IPS-18a (cell line): Measurements from ENCODE around the gene FCRL3.
"Not testable (repeated sequence)": the region's sequence is repeated elsewhere in the genome, so short reads cannot be mapped to it uniquely, and the experiment has no call there.

Source experiments
- H3K27ac ChIP-seq: one replicate; pipeline ENCODE4 v1.5.1; 2013; ENCODE audit warnings: low read length
- H3K27me3 ChIP-seq: one replicate; pipeline ENCODE4 v1.6.1; 2013; ENCODE audit warnings: mild to moderate bottlenecking, low read length; ENCODE audit not compliant: control insufficient read depth, insufficient read depth
- H3K36me3 ChIP-seq: one replicate; pipeline ENCODE4 v1.6.1; 2013; ENCODE audit warnings: low read depth, low read length; ENCODE audit not compliant: control insufficient read depth
- H3K4me1 ChIP-seq: one replicate; pipeline ENCODE4 v1.6.1; 2013; ENCODE audit warnings: low read depth, low read length; ENCODE audit not compliant: control insufficient read depth
- H3K4me3 ChIP-seq: one replicate; pipeline ENCODE4 v1.5.1; 2013; ENCODE audit warnings: low read length
- H3K9ac ChIP-seq: one replicate; pipeline ENCODE4 v1.6.1; 2013; ENCODE audit warnings: mild to moderate bottlenecking, low read length, moderate library complexity
- H3K9me3 ChIP-seq: one replicate; pipeline ENCODE4 v1.6.1; 2013; ENCODE audit warnings: low read depth, low read length; ENCODE audit not compliant: control insufficient read depth

Gene FCRL3

GRCh38 chr1:157700732-157701131 is at the start of gene FCRL3:
TSS of gene FCRL3 (minus strand) at chr1:157700769. CDS start at chr1:157700489, 280 bp downstream.
- H3K4me3 ChIP-seq, result no peak within 1 kb of the TSS
- no peaks in the 10 kb centered on the region for H3K4me1 ChIP-seq
- H3K27me3 ChIP-seq, result no peaks in the 10 kb centered on the region
- no peaks in the 10 kb centered on the region for H3K9me3 ChIP-seq
- H3K36me3 ChIP-seq, result no peaks in the 10 kb centered on the region
- H3K27ac ChIP-seq, result no peak within 1 kb of the TSS
- no peak within 1 kb of the TSS for H3K9ac ChIP-seq

DNA sequence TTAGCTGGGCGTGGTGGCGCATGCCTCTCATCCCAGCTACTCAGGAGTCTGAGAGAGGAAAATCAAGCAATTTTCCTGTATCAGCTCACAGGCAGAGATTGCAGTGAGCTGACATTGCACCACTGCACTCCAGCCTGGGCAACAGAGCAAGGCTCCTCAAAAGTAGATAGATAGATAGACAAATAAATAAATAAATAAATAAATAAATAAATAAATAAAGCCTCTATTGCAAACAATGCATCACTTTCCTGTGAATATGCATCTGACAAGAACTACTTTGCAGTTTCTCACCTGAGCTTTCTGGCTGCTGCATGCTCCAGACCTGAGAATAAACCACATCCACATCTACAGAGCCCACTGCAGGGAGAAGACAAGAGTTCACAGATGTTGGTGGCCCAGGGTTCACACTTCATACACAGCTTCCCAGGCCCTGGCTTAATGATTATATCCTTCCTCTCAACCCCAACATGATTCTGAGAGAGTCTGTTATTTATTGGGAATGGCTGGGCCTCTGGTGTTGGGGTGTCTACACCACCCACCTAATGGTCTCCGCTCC is 47.8 kb upstream of the FCRL3 start:
- Histone ChIP-seq H3K4me1 (peaks cover 3% of the 10 kb centered on the region), H3K27ac (no peak overlapping the region), H3K9me3 (no peaks in the 10 kb centered on the region), H3K9ac (no peak overlapping the region), H3K4me3 (no peak overlapping the region), H3K27me3 (no peaks in the 10 kb centered on the region), H3K36me3 (no peaks in the 10 kb centered on the region)

DNA sequence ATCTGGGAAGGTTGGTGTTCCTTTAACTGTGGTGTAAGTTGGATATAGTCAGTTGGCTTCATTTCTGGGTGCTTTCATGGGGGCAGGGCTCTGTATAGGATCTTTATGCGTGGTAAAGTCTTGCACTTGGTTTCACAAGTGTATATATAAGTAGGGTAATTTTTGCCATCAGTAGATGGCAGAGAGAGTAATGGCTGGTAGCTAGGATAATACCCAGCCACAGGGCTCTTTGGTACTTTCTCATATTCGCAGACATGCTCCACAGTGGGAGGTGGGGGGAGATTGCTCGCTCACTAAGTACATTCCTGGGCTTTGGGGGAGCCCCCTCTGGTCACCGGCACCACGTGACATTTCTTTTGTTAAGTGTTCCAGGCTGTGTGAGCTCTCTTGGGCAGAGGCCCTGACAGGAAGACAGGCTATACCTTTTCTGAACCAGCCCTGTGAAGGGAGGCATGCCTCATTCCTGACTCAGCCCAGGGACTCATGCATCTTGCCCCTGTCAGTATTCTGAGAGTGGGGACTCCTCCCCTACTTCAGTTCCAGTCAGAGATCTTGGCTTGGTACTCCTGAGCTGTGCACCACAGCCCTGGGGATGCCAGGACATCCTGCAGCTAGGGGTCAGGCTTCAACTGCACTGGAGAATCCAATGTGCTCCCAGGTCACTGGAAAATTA is 38.8 kb upstream of the FCRL3 start:
- H3K4me3 ChIP-seq, result no peak overlapping the region
- H3K36me3 ChIP-seq, result no peaks in the 10 kb centered on the region
- H3K9ac ChIP-seq, result no peak overlapping the region
- no peaks in the 10 kb centered on the region for H3K4me1 ChIP-seq
- no peak overlapping the region for H3K27ac ChIP-seq
- H3K9me3 ChIP-seq, result no peaks in the 10 kb centered on the region
- H3K27me3 ChIP-seq, result no peaks in the 10 kb centered on the region

- not testable (repeated sequence) for H3K36me3 ChIP-seq, H3K27ac ChIP-seq, H3K27me3 ChIP-seq, H3K4me3 ChIP-seq, H3K9ac ChIP-seq, H3K4me1 ChIP-seq, H3K9me3 ChIP-seq
Observed at GRCh38 chr1:157735991-157736390, 35.4 kb upstream of the FCRL3 start.

- Histone ChIP-seq H3K9ac (no peak overlapping the region), H3K9me3 (no peaks in the 10 kb centered on the region), H3K27me3 (no peaks in the 10 kb centered on the region), H3K27ac (no peak overlapping the region), H3K36me3 (no peaks in the 10 kb centered on the region), H3K4me1 (no peaks in the 10 kb centered on the region), H3K4me3 (no peak overlapping the region)
Observed at GRCh38 chr1:157734321-157734720, 33.8 kb upstream of the FCRL3 start.

GRCh38 chr1:157732755-157733154 is 32.2 kb upstream of the FCRL3 start:
- H3K4me1 ChIP-seq, result no peaks in the 10 kb centered on the region
- H3K9me3 ChIP-seq, result no peaks in the 10 kb centered on the region
- no peaks in the 10 kb centered on the region for H3K27me3 ChIP-seq
- no peak overlapping the region for H3K4me3 ChIP-seq
- H3K27ac ChIP-seq, result no peak overlapping the region
- H3K36me3 ChIP-seq, result no peaks in the 10 kb centered on the region
- H3K9ac ChIP-seq, result no peak overlapping the region

DNA sequence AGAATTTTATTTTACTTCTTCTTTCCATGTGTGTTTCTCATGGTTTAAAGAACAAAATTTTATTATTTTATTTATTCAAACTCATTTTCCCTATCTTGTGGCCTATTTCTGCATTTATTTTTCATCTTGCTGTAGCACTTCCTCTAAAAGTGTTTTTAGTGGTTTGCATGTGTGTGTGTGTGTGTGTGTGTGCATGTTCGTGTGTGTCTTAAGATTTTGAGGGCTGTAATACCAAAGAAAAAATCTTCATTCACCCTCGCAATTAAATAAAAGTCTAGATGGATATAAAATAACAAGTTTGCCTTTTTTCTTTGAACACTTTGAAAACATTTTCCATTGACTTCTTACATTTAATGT is 24.6 kb upstream of the FCRL3 start:
- no peaks in the 10 kb centered on the region for H3K36me3 ChIP-seq
- H3K27me3 ChIP-seq, result no peaks in the 10 kb centered on the region
- peaks cover 7% of the 10 kb centered on the region for H3K9me3 ChIP-seq
- H3K9ac ChIP-seq, result no peak overlapping the region
- H3K4me1 ChIP-seq, result no peaks in the 10 kb centered on the region
- no peak overlapping the region for H3K4me3 ChIP-seq
- H3K27ac ChIP-seq, result no peak overlapping the region

GRCh38 chr1:157724537-157725220 is 24.1 kb upstream of the FCRL3 start:
- Histone ChIP-seq H3K4me1 (no peaks in the 10 kb centered on the region), H3K36me3 (no peaks in the 10 kb centered on the region), H3K27me3 (no peaks in the 10 kb centered on the region), H3K9ac (no peak overlapping the region), H3K4me3 (no peak overlapping the region), H3K9me3 (peaks cover 7% of the 10 kb centered on the region), H3K27ac (no peak overlapping the region)

DNA sequence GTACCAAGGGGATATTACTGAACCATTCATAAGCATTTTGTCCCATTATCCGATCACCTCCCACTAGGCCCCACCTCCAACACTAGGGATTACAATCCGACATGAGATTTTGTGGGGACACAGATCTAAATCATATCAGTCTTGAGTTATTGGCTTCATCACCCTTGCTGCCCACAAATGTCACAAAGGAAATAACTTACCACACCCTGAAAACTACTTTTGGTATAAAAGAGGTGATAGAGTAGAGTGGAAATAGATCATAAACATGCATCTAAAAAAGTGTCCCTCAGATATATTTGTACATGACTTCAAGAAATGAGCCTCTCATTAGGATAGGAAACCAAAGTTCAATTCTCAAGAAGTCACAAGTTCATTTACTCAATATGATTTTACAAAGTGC is 22.6 kb upstream of the FCRL3 start:
- Histone ChIP-seq H3K9me3 (peaks cover 7% of the 10 kb centered on the region), H3K27ac (no peak overlapping the region)

GRCh38 chr1:157721985-157722384 is 21.4 kb upstream of the FCRL3 start:
- H3K4me1 ChIP-seq, result no peaks in the 10 kb centered on the region
- H3K9ac ChIP-seq, result no peak overlapping the region
- no peaks in the 10 kb centered on the region for H3K36me3 ChIP-seq
- no peak overlapping the region for H3K4me3 ChIP-seq
- peaks cover 7% of the 10 kb centered on the region for H3K9me3 ChIP-seq
- H3K27me3 ChIP-seq, result no peaks in the 10 kb centered on the region
- no peak overlapping the region for H3K27ac ChIP-seq

More for the DNA sequence above, 22.6 kb upstream of the FCRL3 start:
- no peaks in the 10 kb centered on the region for H3K4me1 ChIP-seq
- no peaks in the 10 kb centered on the region for H3K36me3 ChIP-seq
- no peak overlapping the region for H3K4me3 ChIP-seq
- H3K27me3 ChIP-seq, result no peaks in the 10 kb centered on the region
- no peak overlapping the region for H3K9ac ChIP-seq

- H3K36me3 ChIP-seq, result no peaks in the 10 kb centered on the region
- no peak overlapping the region for H3K9ac ChIP-seq
- H3K27ac ChIP-seq, result no peak overlapping the region
- H3K4me3 ChIP-seq, result no peak overlapping the region
- no peaks in the 10 kb centered on the region for H3K27me3 ChIP-seq
- no peaks in the 10 kb centered on the region for H3K9me3 ChIP-seq
- H3K4me1 ChIP-seq, result no peaks in the 10 kb centered on the region
Observed at GRCh38 chr1:157715736-157716135, 15.2 kb upstream of the FCRL3 start.

DNA sequence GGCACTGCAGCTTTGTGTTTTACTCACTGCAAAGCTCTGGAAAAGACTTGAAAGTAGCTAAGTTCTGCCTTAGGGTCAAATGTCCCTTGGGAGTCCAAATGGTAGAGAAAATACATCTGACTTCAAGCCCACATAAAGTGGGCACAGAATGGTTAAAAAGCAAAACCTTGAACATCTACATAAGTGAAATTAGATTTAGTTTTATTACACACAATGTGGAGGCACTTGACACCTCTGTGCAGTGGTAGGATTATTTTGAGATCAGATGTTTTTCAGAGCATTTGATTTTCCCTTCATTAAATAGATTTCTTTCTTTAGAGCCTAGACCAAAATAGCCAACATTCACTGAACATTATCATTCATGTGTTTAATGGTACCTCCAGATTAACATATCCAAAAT is 11.2 kb upstream of the FCRL3 start:
- Histone ChIP-seq H3K4me1 (no peaks in the 10 kb centered on the region), H3K4me3 (no peak overlapping the region), H3K9ac (no peak overlapping the region), H3K36me3 (no peaks in the 10 kb centered on the region), H3K9me3 (no peaks in the 10 kb centered on the region), H3K27me3 (no peaks in the 10 kb centered on the region), H3K27ac (no peak overlapping the region)
